OCI-LY7 (cell line): ENCODE measurements around the gene ALKBH4. TPM values are rescaled to one million over a fixed set of nuclear protein-coding genes. Genes with fewer than 3 reads are reported as not detected.
"Not testable (repeated sequence)": the region's sequence is repeated elsewhere in the genome, so short reads cannot be mapped to it uniquely, and the experiment has no call there.

Experiments used
- BruUV-seq: library from RNA; stranded (reverse); fragments of 400-500 nt; replicated peaks from 2 replicates; lab custom pipeline; 2021; lab: Mats Ljungman, UMichigan
- CTCF ChIA-PET: fragments of 300-600 bp; sonication (Branson Sonifier 250); formaldehyde crosslinking; loops from one replicate; lab custom pipeline; 2022; ENCODE audit warnings: antibody characterized with exemption; ENCODE audit not compliant: unreplicated experiment; lab: Charles Lee
- POLR2A ChIA-PET: fragments of 300-600 bp; sonication (Branson Sonifier 250); formaldehyde crosslinking; loops from one replicate; lab custom pipeline; 2022; ENCODE audit warnings: antibody characterized with exemption; lab: Charles Lee
- DNase-seq: peaks from one replicate; pipeline ENCODE4 v3.0.0-alpha.2; 2015; ENCODE audit warnings: low spot score
- H2AFZ ChIP-seq: fragments of 200-600 bp; sonication (generic), shearing (Covaris generic); 2 replicates; pipeline ENCODE4 v1.6.1; 2014; ENCODE audit warnings: mild to moderate bottlenecking, antibody characterized with exemption, low read length, moderate library complexity
- H3K27ac ChIP-seq: fragments of 200-600 bp; sonication (generic); 2 replicates; pipeline ENCODE4 v1.5.1; 2014; ENCODE audit warnings: mixed run types, low read depth, mild to moderate bottlenecking, moderate library complexity, low read length, inconsistent platforms; ENCODE audit not compliant: poor library complexity, severe bottlenecking
- H3K36me3 ChIP-seq: fragments of 200-600 bp; sonication (generic); 2 replicates; pipeline ENCODE4 v1.6.1; 2014; ENCODE audit warnings: mild to moderate bottlenecking, antibody characterized with exemption, low read length, moderate library complexity, mixed read lengths; ENCODE audit not compliant: insufficient read depth
- H3K4me1 ChIP-seq: fragments of 200-600 bp; sonication (generic); 2 replicates; pipeline ENCODE4 v1.5.1; 2014; ENCODE audit warnings: mild to moderate bottlenecking, low read length; ENCODE audit not compliant: insufficient read depth, poor library complexity, severe bottlenecking
- H3K4me2 ChIP-seq: fragments of 200-600 bp; sonication (generic); 2 replicates; pipeline ENCODE4 v1.6.1; 2014; ENCODE audit warnings: mild to moderate bottlenecking, low read length
- H3K4me3 ChIP-seq: fragments of 200-600 bp; sonication (generic); 2 replicates; pipeline ENCODE4 v1.5.1; 2014; ENCODE audit warnings: mild to moderate bottlenecking, low read depth, low read length; ENCODE audit not compliant: poor library complexity, severe bottlenecking
- H3K79me2 ChIP-seq: fragments of 200-600 bp; sonication (generic); 2 replicates; pipeline ENCODE4 v1.6.1; 2016; ENCODE audit warnings: low read depth, mild to moderate bottlenecking, low read length, moderate library complexity, mixed read lengths; ENCODE audit not compliant: insufficient read depth
- H3K9me2 ChIP-seq: fragments of 200-600 bp; sonication (generic); 2 replicates; pipeline ENCODE4 v1.6.1; 2016; ENCODE audit warnings: mild to moderate bottlenecking, low read length, mixed read lengths; ENCODE audit not compliant: insufficient read depth
- H3K9me3 ChIP-seq: fragments of 200-600 bp; sonication (generic); 2 replicates; pipeline ENCODE4 v1.6.1; 2014; ENCODE audit warnings: mild to moderate bottlenecking, mixed run types, low read length, mixed read lengths
- H4K20me1 ChIP-seq: fragments of 200-600 bp; sonication (generic); 2 replicates; pipeline ENCODE4 v1.6.1; 2014; ENCODE audit warnings: mild to moderate bottlenecking, antibody characterized with exemption, low read length, moderate library complexity, mixed read lengths; ENCODE audit not compliant: insufficient read depth
- intact Hi-C: fragments of 100-400 bp; cut with micrococcal nuclease; formaldehyde crosslinking; loops from one replicate; pipeline ENCODE4 v1.10.0; 2022; ENCODE audit not compliant: unreplicated experiment
- total RNA-seq, 2 experiments: library from RNA; depleted of rRNA in 1 of 2; stranded (reverse); fragments of >200 nt in 1 of 2; shearing (Covaris generic) in 1 of 2; gene quantifications; 2 replicates each; pipeline ENCODE4 v1.2.3, GENCODE V29; 2014 to 2022

The ALKBH4 gene
- total RNA-seq, 2 experiments from 2014 or later: 13.3 to 17.5 TPM

DNA sequence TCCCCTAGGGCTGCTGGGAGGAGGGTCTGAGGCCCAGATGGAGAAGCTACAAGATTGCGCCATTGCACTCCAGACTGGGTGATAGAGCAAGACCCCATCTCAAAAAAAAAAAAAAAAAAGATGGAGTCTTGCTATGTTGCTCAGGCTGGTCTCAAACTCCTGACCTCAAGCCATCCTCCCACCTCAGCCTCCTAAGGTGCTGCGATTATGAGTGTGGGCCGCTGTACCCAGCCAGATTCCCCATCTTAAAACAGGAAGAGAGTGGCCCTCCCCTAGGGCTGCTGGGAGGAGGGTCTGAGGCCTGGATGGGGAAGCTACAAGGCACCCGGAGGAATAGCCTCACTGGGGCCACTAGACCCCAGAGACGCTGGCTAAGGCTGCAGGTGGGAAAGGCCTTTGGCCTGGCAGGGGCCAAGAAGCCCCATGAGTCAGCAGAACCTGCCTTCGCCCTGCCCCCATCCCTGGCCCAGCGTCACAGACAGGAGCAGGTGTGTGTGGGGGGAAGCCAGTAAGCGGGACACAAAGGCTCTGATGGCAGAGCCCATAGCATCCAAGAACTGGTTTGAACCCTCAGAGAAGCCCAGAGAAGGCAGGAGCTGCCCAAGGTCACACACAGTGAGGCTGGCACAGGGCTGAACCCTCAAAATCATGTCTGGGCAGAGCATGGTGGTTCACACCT lies 42.9 kb upstream of the ALKBH4 start:
- H2AFZ ChIP-seq, H3K27ac ChIP-seq, H3K4me2 ChIP-seq, H3K36me3 ChIP-seq, CTCF ChIA-PET, BruUV-seq, H4K20me1 ChIP-seq, H3K9me3 ChIP-seq, H3K4me3 ChIP-seq, H3K79me2 ChIP-seq, H3K4me1 ChIP-seq, intact Hi-C loops, H3K9me2 ChIP-seq, POLR2A ChIA-PET, DNase-seq: not testable (repeated sequence)

GRCh38 chr7:102505298-102506185 lies 40.9 kb upstream of the ALKBH4 start:
- H3K27ac ChIP-seq, H3K9me3 ChIP-seq, H3K4me3 ChIP-seq, BruUV-seq, H3K9me2 ChIP-seq, H3K4me1 ChIP-seq, POLR2A ChIA-PET, H3K36me3 ChIP-seq, H2AFZ ChIP-seq, H3K4me2 ChIP-seq, DNase-seq, CTCF ChIA-PET, intact Hi-C loops, H4K20me1 ChIP-seq, H3K79me2 ChIP-seq: not testable (repeated sequence)

GRCh38 chr7:102503141-102503540 lies 38.5 kb upstream of the ALKBH4 start:
- DNase-seq, H3K4me1 ChIP-seq, CTCF ChIA-PET, H2AFZ ChIP-seq, BruUV-seq, H3K4me2 ChIP-seq, H3K79me2 ChIP-seq, POLR2A ChIA-PET, H3K27ac ChIP-seq, H3K36me3 ChIP-seq, H3K9me3 ChIP-seq, intact Hi-C loops, H3K4me3 ChIP-seq, H4K20me1 ChIP-seq, H3K9me2 ChIP-seq: not testable (repeated sequence)

DNA sequence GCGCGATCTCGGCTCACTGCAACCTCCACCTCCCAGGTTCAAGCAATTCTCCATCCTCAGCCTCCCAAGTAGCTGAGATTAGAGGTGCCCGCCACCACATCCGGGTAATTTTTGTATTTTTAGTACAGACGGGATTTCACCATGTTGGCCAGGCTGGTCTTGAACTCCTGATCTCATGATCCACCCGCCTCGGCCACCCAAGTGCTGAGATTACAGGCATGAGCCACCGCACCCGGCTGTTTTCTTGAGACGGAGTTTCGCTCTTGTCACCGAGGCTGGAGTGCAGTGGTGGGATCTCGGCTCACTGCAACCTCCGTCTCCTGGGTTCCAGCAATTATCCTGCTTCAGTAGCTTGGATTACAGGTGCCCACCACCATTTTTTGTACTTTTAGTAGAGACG lies 33.7 kb upstream of the ALKBH4 start:
- intact Hi-C loops, H3K4me1 ChIP-seq, H2AFZ ChIP-seq, H3K4me3 ChIP-seq, H3K4me2 ChIP-seq, H3K9me2 ChIP-seq, CTCF ChIA-PET, H3K27ac ChIP-seq, DNase-seq, H3K36me3 ChIP-seq, POLR2A ChIA-PET, H3K9me3 ChIP-seq, H4K20me1 ChIP-seq, H3K79me2 ChIP-seq, BruUV-seq: not testable (repeated sequence)

DNA sequence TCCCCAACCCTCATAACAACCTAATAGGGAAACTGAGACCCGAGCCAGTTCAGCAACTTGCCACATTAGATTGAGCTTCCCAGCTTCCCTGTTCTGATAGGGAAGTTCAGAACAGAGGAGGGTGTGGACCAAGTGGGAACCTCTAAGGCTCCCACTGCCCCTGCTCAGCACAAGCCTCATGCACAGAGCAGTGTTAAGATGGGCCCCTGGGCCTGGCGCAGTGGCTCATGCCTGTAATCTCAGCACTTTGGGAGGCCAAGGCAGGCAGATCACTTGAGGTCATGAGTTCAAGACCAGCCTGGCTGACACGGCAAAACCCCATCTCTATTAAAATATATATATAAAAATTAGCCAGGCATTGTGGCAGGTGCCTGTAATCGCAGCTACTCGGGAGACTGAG lies 32.6 kb upstream of the ALKBH4 start:
- H3K27ac ChIP-seq, H4K20me1 ChIP-seq, H3K4me1 ChIP-seq, BruUV-seq, H3K79me2 ChIP-seq, intact Hi-C loops, H3K9me3 ChIP-seq, H3K9me2 ChIP-seq, H3K4me3 ChIP-seq, H3K4me2 ChIP-seq, H2AFZ ChIP-seq, CTCF ChIA-PET, H3K36me3 ChIP-seq, POLR2A ChIA-PET, DNase-seq: not testable (repeated sequence)

DNA sequence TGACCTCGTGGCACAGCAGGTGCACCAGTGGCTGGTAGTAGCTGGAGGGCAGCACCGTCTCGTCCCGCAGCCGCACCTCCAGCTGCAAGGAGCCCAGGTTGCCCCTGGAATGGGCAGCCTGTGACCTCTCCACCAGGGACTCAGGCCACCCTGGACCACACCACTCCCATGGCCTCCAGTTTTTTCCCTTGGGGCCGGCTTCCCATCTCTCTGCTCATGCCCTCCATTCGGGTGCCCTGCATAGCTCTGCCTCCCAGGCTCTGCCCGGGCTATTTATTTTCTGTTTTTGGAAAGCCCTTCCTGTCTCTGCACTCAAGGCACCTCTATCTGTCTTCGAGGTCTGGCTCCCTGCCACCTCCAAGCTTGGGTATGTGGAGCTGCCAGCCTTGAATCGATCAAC lies 32.2 kb upstream of the ALKBH4 start:
- CTCF ChIA-PET, H2AFZ ChIP-seq, H3K4me2 ChIP-seq, BruUV-seq, H3K4me3 ChIP-seq, H3K27ac ChIP-seq, intact Hi-C loops, DNase-seq, POLR2A ChIA-PET, H4K20me1 ChIP-seq, H3K36me3 ChIP-seq, H3K9me3 ChIP-seq, H3K79me2 ChIP-seq, H3K4me1 ChIP-seq, H3K9me2 ChIP-seq: not testable (repeated sequence)
